ENCODE data around the gene MED19.

MED19 gene, protein sequence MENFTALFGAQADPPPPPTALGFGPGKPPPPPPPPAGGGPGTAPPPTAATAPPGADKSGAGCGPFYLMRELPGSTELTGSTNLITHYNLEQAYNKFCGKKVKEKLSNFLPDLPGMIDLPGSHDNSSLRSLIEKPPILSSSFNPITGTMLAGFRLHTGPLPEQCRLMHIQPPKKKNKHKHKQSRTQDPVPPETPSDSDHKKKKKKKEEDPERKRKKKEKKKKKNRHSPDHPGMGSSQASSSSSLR

DNA sequence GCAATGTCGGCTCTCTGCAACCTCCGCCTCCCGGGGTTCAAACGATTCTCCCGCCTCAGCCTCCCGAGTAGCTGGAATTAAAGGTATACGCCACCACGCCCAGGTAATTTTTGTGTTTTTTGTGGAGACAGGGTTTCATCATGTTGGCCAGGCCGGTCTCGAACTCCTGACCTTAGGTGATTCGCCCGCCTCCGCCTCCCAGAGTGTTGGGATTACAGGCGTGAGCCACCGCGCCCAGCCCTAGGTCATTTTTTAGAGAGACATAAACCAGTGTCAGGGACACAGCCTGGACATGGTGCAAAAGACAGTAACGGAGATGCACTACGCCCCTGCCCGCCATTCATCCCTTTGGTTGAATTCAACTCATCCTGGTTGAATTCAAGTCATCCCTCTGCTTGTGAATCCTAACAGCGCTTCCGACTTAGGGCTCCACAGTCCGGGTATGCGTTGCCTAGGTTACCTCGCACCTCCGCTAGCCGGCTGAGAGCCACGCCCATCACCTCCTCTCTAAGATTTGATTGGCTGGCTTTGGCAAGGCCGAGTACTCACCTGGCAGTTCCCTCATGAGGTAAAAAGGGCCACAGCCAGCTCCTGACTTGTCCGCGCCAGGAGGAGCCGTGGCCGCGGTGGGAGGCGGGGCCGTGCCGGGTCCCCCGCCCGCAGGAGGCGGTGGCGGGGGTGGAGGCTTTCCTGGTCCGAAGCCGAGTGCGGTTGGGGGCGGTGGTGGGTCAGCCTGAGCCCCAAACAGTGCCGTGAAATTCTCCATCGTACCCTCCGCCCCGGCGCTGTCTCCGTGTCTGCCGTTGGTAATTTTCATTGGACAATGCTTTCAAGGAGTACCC, at the start of gene MED19:
Gene MED19 (minus strand): TSS at position 802 of the 842 bp plus-strand sequence. CDS start 36 bp downstream, at position 766.
- TF ChIP-seq ZNF565 (CRISPR knock-in tag; conservative IDR thresholded peaks at IDR 0.05; ENCODE audit: low read depth) (no peak), ARNTL (CRISPR knock-in tag; IDR thresholded peaks at IDR 0.05; ENCODE audit: borderline replicate concordance, low read depth) (no peak), CSDC2 (CRISPR knock-in tag; IDR thresholded peaks at IDR 0.05) (no peak), OSR1 (CRISPR knock-in tag; IDR thresholded peaks at IDR 0.05) (no peak), ZFP3 (CRISPR knock-in tag; IDR thresholded peaks at IDR 0.05) (no peak), TOX (CRISPR knock-in tag; IDR thresholded peaks at IDR 0.05; ENCODE audit: borderline replicate concordance) (no peak), ZFP30 (CRISPR knock-in tag; IDR thresholded peaks at IDR 0.05) (no peak), BACH2 (CRISPR knock-in tag; IDR thresholded peaks at IDR 0.05; ENCODE audit: borderline replicate concordance) (no peak), PPARA (CRISPR knock-in tag; IDR thresholded peaks at IDR 0.05; ENCODE audit: borderline replicate concordance) (no peak), ZNF8 (CRISPR knock-in tag; IDR thresholded peaks at IDR 0.05) (no peak), ISL1 (CRISPR knock-in tag; IDR thresholded peaks at IDR 0.05) (no peak)
- TF ChIP-seq, protein P1, sequence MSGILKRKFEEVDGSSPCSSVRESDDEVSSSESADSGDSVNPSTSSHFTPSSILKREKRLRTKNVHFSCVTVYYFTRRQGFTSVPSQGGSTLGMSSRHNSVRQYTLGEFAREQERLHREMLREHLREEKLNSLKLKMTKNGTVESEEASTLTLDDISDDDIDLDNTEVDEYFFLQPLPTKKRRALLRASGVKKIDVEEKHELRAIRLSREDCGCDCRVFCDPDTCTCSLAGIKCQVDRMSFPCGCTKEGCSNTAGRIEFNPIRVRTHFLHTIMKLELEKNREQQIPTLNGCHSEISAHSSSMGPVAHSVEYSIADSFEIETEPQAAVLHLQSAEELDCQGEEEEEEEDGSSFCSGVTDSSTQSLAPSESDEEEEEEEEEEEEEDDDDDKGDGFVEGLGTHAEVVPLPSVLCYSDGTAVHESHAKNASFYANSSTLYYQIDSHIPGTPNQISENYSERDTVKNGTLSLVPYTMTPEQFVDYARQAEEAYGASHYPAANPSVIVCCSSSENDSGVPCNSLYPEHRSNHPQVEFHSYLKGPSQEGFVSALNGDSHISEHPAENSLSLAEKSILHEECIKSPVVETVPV (CRISPR knock-in tag; IDR thresholded peaks at IDR 0.05) = no peak
- TF ChIP-seq, protein P2, sequence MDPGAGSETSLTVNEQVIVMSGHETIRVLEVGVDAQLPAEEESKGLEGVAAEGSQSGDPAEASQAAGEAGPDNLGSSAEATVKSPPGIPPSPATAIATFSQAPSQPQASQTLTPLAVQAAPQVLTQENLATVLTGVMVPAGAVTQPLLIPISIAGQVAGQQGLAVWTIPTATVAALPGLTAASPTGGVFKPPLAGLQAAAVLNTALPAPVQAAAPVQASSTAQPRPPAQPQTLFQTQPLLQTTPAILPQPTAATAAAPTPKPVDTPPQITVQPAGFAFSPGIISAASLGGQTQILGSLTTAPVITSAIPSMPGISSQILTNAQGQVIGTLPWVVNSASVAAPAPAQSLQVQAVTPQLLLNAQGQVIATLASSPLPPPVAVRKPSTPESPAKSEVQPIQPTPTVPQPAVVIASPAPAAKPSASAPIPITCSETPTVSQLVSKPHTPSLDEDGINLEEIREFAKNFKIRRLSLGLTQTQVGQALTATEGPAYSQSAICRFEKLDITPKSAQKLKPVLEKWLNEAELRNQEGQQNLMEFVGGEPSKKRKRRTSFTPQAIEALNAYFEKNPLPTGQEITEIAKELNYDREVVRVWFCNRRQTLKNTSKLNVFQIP (CRISPR knock-in tag; IDR thresholded peaks at IDR 0.05; ENCODE audit: borderline replicate concordance, low read depth) = no peak
- ATAC-seq = peak; percentile 70

DNA sequence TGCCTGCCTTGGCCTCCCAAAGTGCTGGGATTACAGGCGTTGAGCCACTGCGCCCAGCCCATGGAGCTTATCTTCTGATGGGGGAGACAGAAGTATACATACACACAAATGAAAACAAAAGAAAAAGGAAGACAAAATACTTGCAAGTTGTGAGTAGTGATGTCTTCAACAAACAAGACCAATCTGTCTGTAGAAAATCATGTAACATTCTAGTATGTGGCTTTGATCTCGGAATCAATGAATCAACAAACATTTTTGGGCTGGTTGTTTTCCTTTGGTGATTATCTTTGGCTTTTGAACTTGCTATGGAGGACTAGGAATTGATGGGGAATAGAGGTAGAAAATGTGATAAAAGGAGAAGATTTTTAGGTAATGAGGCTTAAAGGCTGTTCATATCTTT, 46.2 kb upstream of the MED19 start:
- TF ChIP-seq ZC3H10 (CRISPR knock-in tag; IDR thresholded peaks at IDR 0.05) (no peak), BACH2 (CRISPR knock-in tag; IDR thresholded peaks at IDR 0.05; ENCODE audit: borderline replicate concordance) (no peak), SNAI2 (CRISPR knock-in tag; IDR thresholded peaks at IDR 0.05) (no peak), ARNTL (CRISPR knock-in tag; IDR thresholded peaks at IDR 0.05; ENCODE audit: borderline replicate concordance, low read depth) (no peak), ISL1 (CRISPR knock-in tag; IDR thresholded peaks at IDR 0.05) (no peak), ZNF565 (CRISPR knock-in tag; conservative IDR thresholded peaks at IDR 0.05; ENCODE audit: low read depth) (no peak), PPARA (CRISPR knock-in tag; IDR thresholded peaks at IDR 0.05; ENCODE audit: borderline replicate concordance) (no peak), ZFP3 (CRISPR knock-in tag; IDR thresholded peaks at IDR 0.05) (no peak), TCF4 (CRISPR knock-in tag; IDR thresholded peaks at IDR 0.05; ENCODE audit: borderline replicate concordance) (no peak), ZNF8 (CRISPR knock-in tag; IDR thresholded peaks at IDR 0.05) (no peak), RARB (CRISPR knock-in tag; IDR thresholded peaks at IDR 0.05) (no peak), ESRRG (CRISPR knock-in tag; IDR thresholded peaks at IDR 0.05) (no peak)
- TF ChIP-seq, protein P3, sequence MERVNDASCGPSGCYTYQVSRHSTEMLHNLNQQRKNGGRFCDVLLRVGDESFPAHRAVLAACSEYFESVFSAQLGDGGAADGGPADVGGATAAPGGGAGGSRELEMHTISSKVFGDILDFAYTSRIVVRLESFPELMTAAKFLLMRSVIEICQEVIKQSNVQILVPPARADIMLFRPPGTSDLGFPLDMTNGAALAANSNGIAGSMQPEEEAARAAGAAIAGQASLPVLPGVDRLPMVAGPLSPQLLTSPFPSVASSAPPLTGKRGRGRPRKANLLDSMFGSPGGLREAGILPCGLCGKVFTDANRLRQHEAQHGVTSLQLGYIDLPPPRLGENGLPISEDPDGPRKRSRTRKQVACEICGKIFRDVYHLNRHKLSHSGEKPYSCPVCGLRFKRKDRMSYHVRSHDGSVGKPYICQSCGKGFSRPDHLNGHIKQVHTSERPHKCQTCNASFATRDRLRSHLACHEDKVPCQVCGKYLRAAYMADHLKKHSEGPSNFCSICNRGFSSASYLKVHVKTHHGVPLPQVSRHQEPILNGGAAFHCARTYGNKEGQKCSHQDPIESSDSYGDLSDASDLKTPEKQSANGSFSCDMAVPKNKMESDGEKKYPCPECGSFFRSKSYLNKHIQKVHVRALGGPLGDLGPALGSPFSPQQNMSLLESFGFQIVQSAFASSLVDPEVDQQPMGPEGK (CRISPR knock-in tag; IDR thresholded peaks at IDR 0.05; ENCODE audit: borderline replicate concordance) = no peak
- TF ChIP-seq, protein P4, sequence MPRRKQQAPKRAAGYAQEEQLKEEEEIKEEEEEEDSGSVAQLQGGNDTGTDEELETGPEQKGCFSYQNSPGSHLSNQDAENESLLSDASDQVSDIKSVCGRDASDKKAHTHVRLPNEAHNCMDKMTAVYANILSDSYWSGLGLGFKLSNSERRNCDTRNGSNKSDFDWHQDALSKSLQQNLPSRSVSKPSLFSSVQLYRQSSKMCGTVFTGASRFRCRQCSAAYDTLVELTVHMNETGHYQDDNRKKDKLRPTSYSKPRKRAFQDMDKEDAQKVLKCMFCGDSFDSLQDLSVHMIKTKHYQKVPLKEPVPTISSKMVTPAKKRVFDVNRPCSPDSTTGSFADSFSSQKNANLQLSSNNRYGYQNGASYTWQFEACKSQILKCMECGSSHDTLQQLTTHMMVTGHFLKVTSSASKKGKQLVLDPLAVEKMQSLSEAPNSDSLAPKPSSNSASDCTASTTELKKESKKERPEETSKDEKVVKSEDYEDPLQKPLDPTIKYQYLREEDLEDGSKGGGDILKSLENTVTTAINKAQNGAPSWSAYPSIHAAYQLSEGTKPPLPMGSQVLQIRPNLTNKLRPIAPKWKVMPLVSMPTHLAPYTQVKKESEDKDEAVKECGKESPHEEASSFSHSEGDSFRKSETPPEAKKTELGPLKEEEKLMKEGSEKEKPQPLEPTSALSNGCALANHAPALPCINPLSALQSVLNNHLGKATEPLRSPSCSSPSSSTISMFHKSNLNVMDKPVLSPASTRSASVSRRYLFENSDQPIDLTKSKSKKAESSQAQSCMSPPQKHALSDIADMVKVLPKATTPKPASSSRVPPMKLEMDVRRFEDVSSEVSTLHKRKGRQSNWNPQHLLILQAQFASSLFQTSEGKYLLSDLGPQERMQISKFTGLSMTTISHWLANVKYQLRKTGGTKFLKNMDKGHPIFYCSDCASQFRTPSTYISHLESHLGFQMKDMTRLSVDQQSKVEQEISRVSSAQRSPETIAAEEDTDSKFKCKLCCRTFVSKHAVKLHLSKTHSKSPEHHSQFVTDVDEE (CRISPR knock-in tag; IDR thresholded peaks at IDR 0.05) = no peak
- TF ChIP-seq, protein P5, sequence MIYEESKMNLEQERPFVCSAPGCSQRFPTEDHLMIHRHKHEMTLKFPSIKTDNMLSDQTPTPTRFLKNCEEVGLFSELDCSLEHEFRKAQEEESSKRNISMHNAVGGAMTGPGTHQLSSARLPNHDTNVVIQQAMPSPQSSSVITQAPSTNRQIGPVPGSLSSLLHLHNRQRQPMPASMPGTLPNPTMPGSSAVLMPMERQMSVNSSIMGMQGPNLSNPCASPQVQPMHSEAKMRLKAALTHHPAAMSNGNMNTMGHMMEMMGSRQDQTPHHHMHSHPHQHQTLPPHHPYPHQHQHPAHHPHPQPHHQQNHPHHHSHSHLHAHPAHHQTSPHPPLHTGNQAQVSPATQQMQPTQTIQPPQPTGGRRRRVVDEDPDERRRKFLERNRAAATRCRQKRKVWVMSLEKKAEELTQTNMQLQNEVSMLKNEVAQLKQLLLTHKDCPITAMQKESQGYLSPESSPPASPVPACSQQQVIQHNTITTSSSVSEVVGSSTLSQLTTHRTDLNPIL (CRISPR knock-in tag; IDR thresholded peaks at IDR 0.05; ENCODE audit: low read depth) = no peak
- TF ChIP-seq, protein P2 (CRISPR knock-in tag; IDR thresholded peaks at IDR 0.05; ENCODE audit: borderline replicate concordance, low read depth) = no peak
- TF ChIP-seq, protein P1 (CRISPR knock-in tag; IDR thresholded peaks at IDR 0.05) = no peak
- ATAC-seq = no peak

All from SK-N-SH treated with all-trans-retinoic acid at 6 μM for 48 hours (cell line).